ENCODE data around the gene CYTH2.
A peak's percentile ranks its signal among the peaks of the same experiment; 100 is the strongest.

The CYTH2 gene

DNA sequence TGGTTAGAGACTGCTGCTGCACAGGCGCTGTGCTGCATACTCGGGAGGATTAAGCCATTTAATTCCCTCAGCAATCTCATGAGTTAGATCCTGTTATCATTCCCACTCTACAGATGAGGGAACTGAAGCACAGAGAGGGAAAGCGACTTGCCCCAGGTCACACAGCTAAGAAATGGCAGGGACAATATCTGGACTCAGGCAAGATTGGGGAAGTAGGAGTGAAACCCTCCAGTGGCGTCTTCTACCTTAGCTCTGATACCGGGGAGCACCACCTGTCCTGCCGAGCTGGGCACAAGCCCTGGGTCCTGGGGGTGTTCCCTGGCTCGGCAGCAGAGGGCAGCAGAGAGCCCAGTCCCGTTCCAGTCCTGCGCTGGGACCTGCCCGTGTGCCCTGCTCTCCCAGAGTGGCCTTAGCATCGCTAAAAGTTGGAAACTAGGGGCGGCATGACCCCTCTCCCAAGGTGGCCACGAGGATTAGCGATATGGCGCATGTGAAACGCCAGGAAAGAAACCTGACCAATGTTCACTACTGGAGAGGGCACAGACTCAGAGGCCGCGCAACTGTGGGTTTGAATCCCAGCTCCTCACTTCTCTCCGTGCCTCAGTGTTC lies 20.5 kb downstream of the CYTH2 start:
- Histone ChIP-seq H3K9ac (ENCODE audit: low read length) (no peak overlapping the region), H3K27ac (ENCODE audit: low read length) (no peak overlapping the region), H2AFZ (ENCODE audit: low read length) (no peak overlapping the region), H3F3A (ENCODE audit: insufficient read depth, low read length) (peaks cover 7% of the 10 kb centered on the region), H3K9me3 (replicated peaks; ENCODE audit: insufficient read depth, low read length) (no peaks in the 10 kb centered on the region), H3K9me2 (replicated peaks; ENCODE audit: insufficient read depth, low read length) (no peaks in the 10 kb centered on the region), H3K36me3 (replicated peaks; ENCODE audit: insufficient read depth, low read length) (no peaks in the 10 kb centered on the region), H3K79me2 (ENCODE audit: low read length) (no peaks in the 10 kb centered on the region), H3K4me2 (ENCODE audit: low read depth, low read length) (peak overlapping the region; percentile 49; the same call in 1 of the 2 replicates), H3K4me1 (ENCODE audit: low read length) (peaks cover 25% of the 10 kb centered on the region), H4K20me1 (ENCODE audit: insufficient read depth, low read length) (no peaks in the 10 kb centered on the region), H3K27me3 (replicated peaks; ENCODE audit: insufficient read depth, low read length) (peaks cover 11% of the 10 kb centered on the region), H3K4me3 (ENCODE audit: low read length) (no peak overlapping the region)
- TF ChIP-seq EZH2 (optimal IDR thresholded peaks at IDR 0.05; ENCODE audit: low read depth, low read length): no peak
- TF ChIP-seq, protein P1, sequence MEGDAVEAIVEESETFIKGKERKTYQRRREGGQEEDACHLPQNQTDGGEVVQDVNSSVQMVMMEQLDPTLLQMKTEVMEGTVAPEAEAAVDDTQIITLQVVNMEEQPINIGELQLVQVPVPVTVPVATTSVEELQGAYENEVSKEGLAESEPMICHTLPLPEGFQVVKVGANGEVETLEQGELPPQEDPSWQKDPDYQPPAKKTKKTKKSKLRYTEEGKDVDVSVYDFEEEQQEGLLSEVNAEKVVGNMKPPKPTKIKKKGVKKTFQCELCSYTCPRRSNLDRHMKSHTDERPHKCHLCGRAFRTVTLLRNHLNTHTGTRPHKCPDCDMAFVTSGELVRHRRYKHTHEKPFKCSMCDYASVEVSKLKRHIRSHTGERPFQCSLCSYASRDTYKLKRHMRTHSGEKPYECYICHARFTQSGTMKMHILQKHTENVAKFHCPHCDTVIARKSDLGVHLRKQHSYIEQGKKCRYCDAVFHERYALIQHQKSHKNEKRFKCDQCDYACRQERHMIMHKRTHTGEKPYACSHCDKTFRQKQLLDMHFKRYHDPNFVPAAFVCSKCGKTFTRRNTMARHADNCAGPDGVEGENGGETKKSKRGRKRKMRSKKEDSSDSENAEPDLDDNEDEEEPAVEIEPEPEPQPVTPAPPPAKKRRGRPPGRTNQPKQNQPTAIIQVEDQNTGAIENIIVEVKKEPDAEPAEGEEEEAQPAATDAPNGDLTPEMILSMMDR (IDR thresholded peaks at IDR 0.05; ENCODE audit: low read length): peak; percentile 94
- DNase-seq: peak; percentile 83

DNA sequence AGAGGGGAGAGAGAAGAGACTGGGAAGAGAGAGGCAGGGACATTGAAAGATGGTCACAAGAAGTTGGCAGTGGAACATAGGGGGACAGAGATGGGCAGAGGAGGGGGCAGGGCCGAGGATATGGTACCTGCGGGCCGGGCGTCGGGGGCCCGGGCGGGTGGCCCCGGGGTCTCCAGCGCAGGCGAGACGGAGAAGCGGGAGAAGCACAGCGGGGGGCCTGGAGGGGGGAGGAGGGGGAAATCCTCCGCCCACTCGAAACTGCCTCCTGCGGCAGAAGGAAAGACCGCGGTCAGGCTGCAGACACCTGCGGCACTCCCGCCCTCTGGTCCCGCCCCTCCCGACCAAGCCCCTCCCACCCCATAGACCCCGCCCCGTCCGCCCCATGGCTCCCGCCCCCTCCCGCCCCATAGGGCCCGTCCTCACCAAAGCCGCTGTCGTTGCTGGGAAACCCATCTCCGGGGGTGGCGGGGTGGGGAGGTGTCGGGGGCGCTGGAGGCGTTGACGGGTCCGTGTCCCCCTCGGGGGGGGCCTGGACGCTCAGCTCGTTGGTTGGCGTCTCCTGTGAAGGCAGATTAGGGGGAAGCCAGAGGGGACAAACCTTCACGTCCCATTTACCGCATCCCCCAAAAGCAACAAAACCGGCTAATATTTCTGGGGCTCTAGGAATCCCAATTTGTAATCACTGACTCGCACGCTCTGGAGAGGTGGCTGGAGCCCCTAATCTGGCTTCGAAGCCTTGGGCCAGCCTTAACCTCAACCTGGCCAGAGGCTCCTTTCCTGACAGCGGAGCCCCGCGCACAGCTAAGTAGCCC lies 22.0 kb downstream of the CYTH2 start:
- Histone ChIP-seq H3K9me3 (replicated peaks; ENCODE audit: insufficient read depth, low read length) (no peaks in the 10 kb centered on the region), H3K79me2 (ENCODE audit: low read length) (no peaks in the 10 kb centered on the region), H3K36me3 (replicated peaks; ENCODE audit: insufficient read depth, low read length) (no peaks in the 10 kb centered on the region), H3K4me2 (ENCODE audit: low read depth, low read length) (peak overlapping the region; percentile 100), H3K9ac (ENCODE audit: low read length) (peak overlapping the region; percentile 33; the same call in 1 of the 2 replicates), H3F3A (ENCODE audit: insufficient read depth, low read length) (peaks cover 7% of the 10 kb centered on the region), H4K20me1 (ENCODE audit: insufficient read depth, low read length) (no peaks in the 10 kb centered on the region), H3K9me2 (replicated peaks; ENCODE audit: insufficient read depth, low read length) (no peaks in the 10 kb centered on the region), H3K27me3 (replicated peaks; ENCODE audit: insufficient read depth, low read length) (peaks cover 23% of the 10 kb centered on the region), H2AFZ (ENCODE audit: low read length) (peak overlapping the region; percentile 75; the same call in 1 of the 2 replicates), H3K27ac (ENCODE audit: low read length) (peak overlapping the region; percentile 1; the same call in 1 of the 2 replicates), H3K4me3 (ENCODE audit: low read length) (peak overlapping the region; percentile 57), H3K4me1 (ENCODE audit: low read length) (peaks cover 25% of the 10 kb centered on the region)
- DNase-seq: peak; percentile 62
- TF ChIP-seq EZH2phosphoT487 (IDR thresholded peaks at IDR 0.05; ENCODE audit: low read length): no peak
- TF ChIP-seq, protein P1 (IDR thresholded peaks at IDR 0.05; ENCODE audit: low read length): no peak
- no peak for TF ChIP-seq EZH2 (optimal IDR thresholded peaks at IDR 0.05; ENCODE audit: low read depth, low read length)

- H3K9me3 ChIP-seq (replicated peaks; ENCODE audit: insufficient read depth, low read length): no peaks in the 10 kb centered on the region
- TF ChIP-seq, protein P1 (IDR thresholded peaks at IDR 0.05; ENCODE audit: low read length): no peak
- TF ChIP-seq EZH2phosphoT487 (IDR thresholded peaks at IDR 0.05; ENCODE audit: low read length): no peak
- TF ChIP-seq EZH2 (optimal IDR thresholded peaks at IDR 0.05; ENCODE audit: low read depth, low read length): no peak
- no peaks in the 10 kb centered on the region for H3K9me2 ChIP-seq (replicated peaks; ENCODE audit: insufficient read depth, low read length)
- H3K36me3 ChIP-seq (replicated peaks; ENCODE audit: insufficient read depth, low read length): no peaks in the 10 kb centered on the region
- H3K79me2 ChIP-seq (ENCODE audit: low read length): no peaks in the 10 kb centered on the region
- H4K20me1 ChIP-seq (ENCODE audit: insufficient read depth, low read length): no peaks in the 10 kb centered on the region
- no peak overlapping the region for H3K4me3 ChIP-seq (ENCODE audit: low read length)
- no peak overlapping the region for H2AFZ ChIP-seq (ENCODE audit: low read length)
- H3K4me2 ChIP-seq (ENCODE audit: low read depth, low read length): no peak overlapping the region
- H3K27me3 ChIP-seq (replicated peaks; ENCODE audit: insufficient read depth, low read length): peaks cover 27% of the 10 kb centered on the region
- no peak overlapping the region for H3K27ac ChIP-seq (ENCODE audit: low read length)
- no peak for DNase-seq
- peaks cover 25% of the 10 kb centered on the region for H3K4me1 ChIP-seq (ENCODE audit: low read length)
- H3F3A ChIP-seq (ENCODE audit: insufficient read depth, low read length): peaks cover 7% of the 10 kb centered on the region
- no peak overlapping the region for H3K9ac ChIP-seq (ENCODE audit: low read length)
These were observed 22.6 kb downstream of the CYTH2 start for GRCh38 chr19:48491793-48492123.

Data from MM.1S (cell line).